Caco-2 (cell line): ENCODE measurements around the gene DIAPH2. TPM values are rescaled to one million over a fixed set of nuclear protein-coding genes. Genes with fewer than 3 reads are reported as not detected.

Experiments
- BruUV-seq: library from RNA; stranded (reverse); fragments of 400-500 nt; replicated peaks from 2 replicates; lab custom pipeline; 2021; lab: Mats Ljungman, UMichigan
- CTCF ChIA-PET: fragments of 300-600 bp; sonication (Branson Sonifier 250); formaldehyde crosslinking; loops from one replicate; lab custom pipeline; 2022; ENCODE audit warnings: antibody characterized with exemption; lab: Charles Lee
- POLR2A ChIA-PET: fragments of 300-600 bp; sonication (Branson Sonifier 250); formaldehyde crosslinking; loops from one replicate; lab custom pipeline; 2022; ENCODE audit warnings: antibody characterized with exemption; lab: Charles Lee
- DNase-seq, 2 experiments: peaks; one replicate each; pipeline versions ENCODE4 v3.0.0 to v3.0.0-alpha.2; 2020 to 2022
- H3K27me3 ChIP-seq: replicated peaks from 2 replicates; pipeline ENCODE4 v1.6.0; 2011; ENCODE audit warnings: low read length; ENCODE audit not compliant: control insufficient read depth, insufficient read depth
- H3K36me3 ChIP-seq: 2 replicates; pipeline ENCODE4 v1.5.1; 2011; ENCODE audit warnings: low read length; ENCODE audit not compliant: control insufficient read depth, insufficient read depth
- H3K4me1 ChIP-seq: fragments of 250-450 bp; sonication (Bioruptor Pico); 2 replicates; pipeline ENCODE4 v1.5.1; 2020; ENCODE audit warnings: mild to moderate bottlenecking
- H3K4me3 ChIP-seq: 2 replicates; pipeline ENCODE4 v1.5.1; 2011; ENCODE audit warnings: low read depth, mild to moderate bottlenecking, control low read depth, low read length
- H3K9me3 ChIP-seq: fragments of 250-450 bp; sonication (Bioruptor Pico); 2 replicates; pipeline ENCODE4 v1.5.1; 2020; ENCODE audit warnings: mild to moderate bottlenecking, moderate library complexity
- H3K27ac Mint-ChIP-seq: one replicate; pipeline ENCODE4 v1.8.0; 2022; ENCODE audit warnings: mixed read lengths; ENCODE audit not compliant: unreplicated experiment
- H3K27me3 Mint-ChIP-seq: one replicate; pipeline ENCODE4 v1.8.0; 2022; ENCODE audit warnings: mixed read lengths; ENCODE audit not compliant: insufficient read depth, unreplicated experiment
- H3K36me3 Mint-ChIP-seq: one replicate; pipeline ENCODE4 v1.8.0; 2022; ENCODE audit warnings: mild to moderate bottlenecking, mixed read lengths; ENCODE audit not compliant: insufficient read depth, unreplicated experiment
- H3K4me1 Mint-ChIP-seq: one replicate; pipeline ENCODE4 v1.8.0; 2022; ENCODE audit warnings: low read depth, mixed read lengths; ENCODE audit not compliant: unreplicated experiment
- H3K4me3 Mint-ChIP-seq: one replicate; pipeline ENCODE4 v1.8.0; 2022; ENCODE audit warnings: mild to moderate bottlenecking, moderate library complexity, mixed read lengths; ENCODE audit not compliant: unreplicated experiment
- H3K9me3 Mint-ChIP-seq: one replicate; pipeline ENCODE4 v1.8.0; 2022; ENCODE audit warnings: mixed read lengths; ENCODE audit not compliant: unreplicated experiment
- intact Hi-C: fragments of 100-400 bp; cut with micrococcal nuclease; formaldehyde crosslinking; loops from one replicate; pipeline ENCODE4 v1.10.0; 2022; ENCODE audit not compliant: unreplicated experiment
- total RNA-seq: library from RNA; stranded (reverse); gene quantifications from 2 replicates; pipeline ENCODE4 v1.2.3, GENCODE V29; 2022
- TF ChIP-seq, protein P1 (sequence below), 2 experiments: fragments of 200-600 bp in 1 of 2; IDR thresholded peaks; 1 replicate in 1 of 2; 2 replicates in 1 of 2; pipeline versions ENCODE4 v1.5.1 to v1.8.0; 2011 to 2022; ENCODE audit warnings: antibody characterized with exemption in 1 of 2, control low read depth in 1 of 2, inconsistent platforms in 1 of 2, low read depth in 1 of 2, low read length in 1 of 2, mild to moderate bottlenecking in 1 of 2, moderate library complexity in 1 of 2; ENCODE audit not compliant: insufficient read depth in 1 of 2, severe bottlenecking in 1 of 2, unreplicated experiment in 1 of 2

Gene DIAPH2
- total RNA-seq, 1 experiment from 2014 or later, result 16.1 TPM

GRCh38 chrX:96989830-96990571 is 305.4 kb downstream of the DIAPH2 start:
- TF ChIP-seq, protein P1, sequence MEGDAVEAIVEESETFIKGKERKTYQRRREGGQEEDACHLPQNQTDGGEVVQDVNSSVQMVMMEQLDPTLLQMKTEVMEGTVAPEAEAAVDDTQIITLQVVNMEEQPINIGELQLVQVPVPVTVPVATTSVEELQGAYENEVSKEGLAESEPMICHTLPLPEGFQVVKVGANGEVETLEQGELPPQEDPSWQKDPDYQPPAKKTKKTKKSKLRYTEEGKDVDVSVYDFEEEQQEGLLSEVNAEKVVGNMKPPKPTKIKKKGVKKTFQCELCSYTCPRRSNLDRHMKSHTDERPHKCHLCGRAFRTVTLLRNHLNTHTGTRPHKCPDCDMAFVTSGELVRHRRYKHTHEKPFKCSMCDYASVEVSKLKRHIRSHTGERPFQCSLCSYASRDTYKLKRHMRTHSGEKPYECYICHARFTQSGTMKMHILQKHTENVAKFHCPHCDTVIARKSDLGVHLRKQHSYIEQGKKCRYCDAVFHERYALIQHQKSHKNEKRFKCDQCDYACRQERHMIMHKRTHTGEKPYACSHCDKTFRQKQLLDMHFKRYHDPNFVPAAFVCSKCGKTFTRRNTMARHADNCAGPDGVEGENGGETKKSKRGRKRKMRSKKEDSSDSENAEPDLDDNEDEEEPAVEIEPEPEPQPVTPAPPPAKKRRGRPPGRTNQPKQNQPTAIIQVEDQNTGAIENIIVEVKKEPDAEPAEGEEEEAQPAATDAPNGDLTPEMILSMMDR (IDR thresholded peaks at IDR 0.05; ENCODE audit: insufficient read depth in 1 of 2, low read depth in 1 of 2, low read length in 1 of 2, severe bottlenecking in 1 of 2, unreplicated experiment in 1 of 2), result no peak
- intact Hi-C loops, result no loop called here
- H3K9me3 ChIP-seq, result no peaks in the 10 kb centered on the region
- peaks cover 14% of the 10 kb centered on the region for H3K4me1 Mint-ChIP-seq
- H3K4me1 ChIP-seq, result 0 out of 2 replicates have a peak, but pooled peaks cover 5% of the 10 kb centered on the region
- H3K4me3 ChIP-seq, result no peak overlapping the region
- no peaks in the 10 kb centered on the region for H3K27me3 Mint-ChIP-seq
- ChIA-PET POLR2A (no interaction called here), CTCF (no interaction called here)
- no peaks in the 10 kb centered on the region for H3K36me3 Mint-ChIP-seq
- no TSS peak for BruUV-seq
- no peak overlapping the region for H3K4me3 Mint-ChIP-seq
- H3K9me3 Mint-ChIP-seq, result peaks cover 13% of the 10 kb centered on the region
- H3K36me3 ChIP-seq, result no peaks in the 10 kb centered on the region
- no peak overlapping the region for H3K27ac Mint-ChIP-seq
- no peaks in the 10 kb centered on the region for H3K27me3 ChIP-seq
- DNase-seq, result no peak

GRCh38 chrX:96994093-96994492 is 309.5 kb downstream of the DIAPH2 start:
- CTCF ChIA-PET, result no interaction called here
- H3K36me3 ChIP-seq, result no peaks in the 10 kb centered on the region
- peaks cover 11% of the 10 kb centered on the region; the same call in 1 of the 2 replicates for H3K4me1 ChIP-seq
- H3K27me3 Mint-ChIP-seq, result no peaks in the 10 kb centered on the region
- DNase-seq, result no peak
- TF ChIP-seq, protein P1 (IDR thresholded peaks at IDR 0.05; ENCODE audit: insufficient read depth in 1 of 2, low read depth in 1 of 2, low read length in 1 of 2, severe bottlenecking in 1 of 2, unreplicated experiment in 1 of 2), result no peak
- H3K9me3 Mint-ChIP-seq, result peaks cover 13% of the 10 kb centered on the region
- no TSS peak for BruUV-seq
- H3K4me3 Mint-ChIP-seq, result no peak overlapping the region
- H3K9me3 ChIP-seq, result no peaks in the 10 kb centered on the region
- H3K4me3 ChIP-seq, result no peak overlapping the region
- intact Hi-C loops, result no loop called here
- H3K27ac Mint-ChIP-seq, result no peak overlapping the region
- H3K27me3 ChIP-seq, result no peaks in the 10 kb centered on the region
- peaks cover 16% of the 10 kb centered on the region for H3K4me1 Mint-ChIP-seq
- POLR2A ChIA-PET, result no interaction called here
- H3K36me3 Mint-ChIP-seq, result no peaks in the 10 kb centered on the region

DNA sequence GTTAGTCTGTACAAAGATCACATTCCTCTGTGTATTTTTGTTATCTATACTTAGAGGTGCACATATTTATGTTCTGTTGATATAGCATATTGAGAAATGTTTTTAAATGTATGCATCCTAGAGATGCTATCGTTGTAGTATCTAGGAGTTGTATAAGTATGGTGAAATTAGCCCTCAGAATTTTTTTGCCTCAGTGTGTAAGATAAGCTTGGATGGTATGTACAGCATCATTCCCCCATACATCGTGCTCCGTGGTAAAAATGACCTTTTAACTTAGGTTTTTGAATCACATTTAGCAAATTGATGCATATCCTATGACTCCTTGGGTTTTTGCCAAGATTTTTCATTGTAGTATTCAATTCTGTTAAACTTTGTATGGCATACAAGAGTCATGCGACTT is 312.6 kb downstream of the DIAPH2 start:
- H3K36me3 ChIP-seq, result no peaks in the 10 kb centered on the region
- H3K4me3 Mint-ChIP-seq, result no peak overlapping the region
- H3K4me1 Mint-ChIP-seq, result peaks cover 16% of the 10 kb centered on the region
- intact Hi-C loops, result no loop called here
- BruUV-seq, result no TSS peak
- ChIA-PET POLR2A (no interaction called here), CTCF (no interaction called here)
- H3K27me3 Mint-ChIP-seq, result no peaks in the 10 kb centered on the region
- peaks cover 11% of the 10 kb centered on the region; the same call in 1 of the 2 replicates for H3K4me1 ChIP-seq
- H3K36me3 Mint-ChIP-seq, result no peaks in the 10 kb centered on the region
- DNase-seq, result no peak
- TF ChIP-seq, protein P1 (IDR thresholded peaks at IDR 0.05; ENCODE audit: insufficient read depth in 1 of 2, low read depth in 1 of 2, low read length in 1 of 2, severe bottlenecking in 1 of 2, unreplicated experiment in 1 of 2), result no peak
- no peaks in the 10 kb centered on the region for H3K27me3 ChIP-seq
- no peak overlapping the region for H3K27ac Mint-ChIP-seq
- peaks cover 13% of the 10 kb centered on the region for H3K9me3 Mint-ChIP-seq
- H3K9me3 ChIP-seq, result no peaks in the 10 kb centered on the region
- no peak overlapping the region for H3K4me3 ChIP-seq
